ENCODE measurements around the gene SP140. TPM values are rescaled to one million over a fixed set of nuclear protein-coding genes. Genes with fewer than 3 reads are reported as not detected.

The SP140 gene
- total RNA-seq, 1 donor from 2014 or later, result 0.60 TPM

- H3K36me3 Mint-ChIP-seq (ENCODE audit: low read depth), result peaks cover 21% of the 10 kb centered on the region
- no peak overlapping the region for H3K27ac Mint-ChIP-seq (ENCODE audit: unreplicated experiment)
- H3K4me3 Mint-ChIP-seq (ENCODE audit: unreplicated experiment), result no peak overlapping the region
- no peaks in the 10 kb centered on the region for H3K9me3 Mint-ChIP-seq (ENCODE audit: low read depth)
- no peaks in the 10 kb centered on the region for H3K4me1 Mint-ChIP-seq (ENCODE audit: low read depth)
- no peaks in the 10 kb centered on the region for H3K27me3 Mint-ChIP-seq (ENCODE audit: low read depth)
- DNase-seq (ENCODE audit: low spot score), result no peak
- TF ChIP-seq, protein P1, sequence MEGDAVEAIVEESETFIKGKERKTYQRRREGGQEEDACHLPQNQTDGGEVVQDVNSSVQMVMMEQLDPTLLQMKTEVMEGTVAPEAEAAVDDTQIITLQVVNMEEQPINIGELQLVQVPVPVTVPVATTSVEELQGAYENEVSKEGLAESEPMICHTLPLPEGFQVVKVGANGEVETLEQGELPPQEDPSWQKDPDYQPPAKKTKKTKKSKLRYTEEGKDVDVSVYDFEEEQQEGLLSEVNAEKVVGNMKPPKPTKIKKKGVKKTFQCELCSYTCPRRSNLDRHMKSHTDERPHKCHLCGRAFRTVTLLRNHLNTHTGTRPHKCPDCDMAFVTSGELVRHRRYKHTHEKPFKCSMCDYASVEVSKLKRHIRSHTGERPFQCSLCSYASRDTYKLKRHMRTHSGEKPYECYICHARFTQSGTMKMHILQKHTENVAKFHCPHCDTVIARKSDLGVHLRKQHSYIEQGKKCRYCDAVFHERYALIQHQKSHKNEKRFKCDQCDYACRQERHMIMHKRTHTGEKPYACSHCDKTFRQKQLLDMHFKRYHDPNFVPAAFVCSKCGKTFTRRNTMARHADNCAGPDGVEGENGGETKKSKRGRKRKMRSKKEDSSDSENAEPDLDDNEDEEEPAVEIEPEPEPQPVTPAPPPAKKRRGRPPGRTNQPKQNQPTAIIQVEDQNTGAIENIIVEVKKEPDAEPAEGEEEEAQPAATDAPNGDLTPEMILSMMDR (IDR thresholded peaks at IDR 0.05), result no peak
Observed at GRCh38 chr2:230208576-230208975, 17.0 kb upstream of the SP140 start.

DNA sequence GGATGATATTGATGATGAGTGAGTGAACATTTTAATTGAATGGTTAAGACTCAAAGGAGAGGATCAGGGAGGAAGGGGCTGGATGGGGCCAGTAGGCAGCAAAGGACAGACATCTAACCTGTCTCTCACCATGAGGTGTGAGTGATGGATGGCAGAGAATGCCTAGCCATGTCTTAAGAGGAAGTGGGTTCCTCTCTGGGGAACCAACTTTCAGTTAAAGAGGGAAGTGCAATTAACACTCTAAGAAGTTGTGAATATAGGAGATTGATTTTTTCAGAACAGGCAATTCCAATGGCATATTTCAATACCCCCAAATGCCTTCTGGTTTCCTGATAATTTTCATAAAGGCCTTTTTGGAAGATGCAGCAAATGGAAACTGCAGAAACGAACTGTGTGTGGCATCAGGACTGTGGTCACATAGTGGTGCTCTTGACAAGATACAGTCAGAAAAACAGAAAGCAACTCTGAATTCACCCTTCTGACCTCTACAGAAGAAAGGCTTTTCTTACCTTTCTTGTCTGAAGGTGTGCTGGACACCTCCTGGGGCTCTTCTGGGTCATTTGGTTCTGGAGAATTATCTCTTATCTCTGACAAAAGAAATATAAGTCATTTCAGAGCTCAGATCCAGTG lies 16.0 kb upstream of the SP140 start:
- TF ChIP-seq, protein P1 (IDR thresholded peaks at IDR 0.05), result no peak
- Mint-ChIP-seq H3K9me3 (ENCODE audit: low read depth) (no peaks in the 10 kb centered on the region), H3K27ac (ENCODE audit: unreplicated experiment) (no peak overlapping the region), H3K4me3 (ENCODE audit: unreplicated experiment) (no peak overlapping the region), H3K36me3 (ENCODE audit: low read depth) (peaks cover 26% of the 10 kb centered on the region), H3K4me1 (ENCODE audit: low read depth) (no peaks in the 10 kb centered on the region), H3K27me3 (ENCODE audit: low read depth) (no peaks in the 10 kb centered on the region)
- no peak for DNase-seq (ENCODE audit: low spot score)

- no peaks in the 10 kb centered on the region for H3K9me3 Mint-ChIP-seq (ENCODE audit: low read depth)
- DNase-seq (ENCODE audit: low spot score), result no peak
- H3K27me3 Mint-ChIP-seq (ENCODE audit: low read depth), result no peaks in the 10 kb centered on the region
- H3K36me3 Mint-ChIP-seq (ENCODE audit: low read depth), result peaks cover 19% of the 10 kb centered on the region
- H3K4me1 Mint-ChIP-seq (ENCODE audit: low read depth), result peaks cover 27% of the 10 kb centered on the region
- TF ChIP-seq, protein P1 (IDR thresholded peaks at IDR 0.05), result no peak
- no peak overlapping the region for H3K27ac Mint-ChIP-seq (ENCODE audit: unreplicated experiment)
- H3K4me3 Mint-ChIP-seq (ENCODE audit: unreplicated experiment), result no peak overlapping the region
Observed at GRCh38 chr2:230216489-230216888, 9.0 kb upstream of the SP140 start.

GRCh38 chr2:230217424-230217823 lies 8.1 kb upstream of the SP140 start:
- no peak for DNase-seq (ENCODE audit: low spot score)

DNA sequence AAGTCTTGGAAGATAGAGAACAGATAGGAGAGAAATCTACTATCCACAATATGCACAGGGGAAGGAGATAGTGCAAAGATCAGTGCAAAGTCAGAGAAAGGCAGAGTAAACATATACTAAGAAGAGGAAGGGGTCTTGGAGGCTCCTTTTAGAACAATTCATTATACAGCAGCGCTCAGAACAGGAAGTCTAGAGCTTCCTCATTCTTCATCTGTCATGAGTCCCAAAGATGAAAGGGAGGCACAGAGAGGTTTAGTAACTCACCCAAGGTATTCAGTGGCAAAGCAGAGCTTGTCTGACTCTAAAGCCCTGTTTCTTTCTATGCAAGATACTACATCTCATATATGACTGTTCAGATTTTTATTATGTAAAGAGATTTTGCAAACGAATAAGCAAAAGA lies 7.1 kb upstream of the SP140 start:
- Mint-ChIP-seq H3K9me3 (ENCODE audit: low read depth) (no peaks in the 10 kb centered on the region), H3K36me3 (ENCODE audit: low read depth) (peaks cover 13% of the 10 kb centered on the region), H3K4me3 (ENCODE audit: unreplicated experiment) (no peak overlapping the region), H3K4me1 (ENCODE audit: low read depth) (peaks cover 30% of the 10 kb centered on the region), H3K27me3 (ENCODE audit: low read depth) (no peaks in the 10 kb centered on the region), H3K27ac (ENCODE audit: unreplicated experiment) (no peak overlapping the region)
- TF ChIP-seq, protein P1 (IDR thresholded peaks at IDR 0.05), result no peak
- DNase-seq (ENCODE audit: low spot score), result no peak

More at GRCh38 chr2:230217424-230217823, 8.1 kb upstream of the SP140 start:
- TF ChIP-seq, protein P1 (IDR thresholded peaks at IDR 0.05), result no peak
- Mint-ChIP-seq H3K9me3 (ENCODE audit: low read depth) (no peaks in the 10 kb centered on the region), H3K4me3 (ENCODE audit: unreplicated experiment) (no peak overlapping the region), H3K36me3 (ENCODE audit: low read depth) (peaks cover 15% of the 10 kb centered on the region), H3K27ac (ENCODE audit: unreplicated experiment) (no peak overlapping the region), H3K4me1 (ENCODE audit: low read depth) (peaks cover 30% of the 10 kb centered on the region), H3K27me3 (ENCODE audit: low read depth) (no peaks in the 10 kb centered on the region)

All from chondrocyte (in vitro differentiated cells).